DND-41 (cell line): ENCODE data around the gene BTBD2.

Source experiments
- ATAC-seq: fragments of 200-7000 bp; cut with Tn5 transposase; 3 replicates; pipeline ENCODE4 v1.9.1; 2021; ENCODE audit warnings: low read depth; ENCODE audit not compliant: insufficient read depth
- DNase-seq: peaks from one replicate; pipeline ENCODE4 v3.0.0-alpha.2; 2020
- H2AFZ ChIP-seq: 2 replicates; pipeline ENCODE4 v1.6.0; 2012; ENCODE audit warnings: low read depth, low read length
- H3K27ac ChIP-seq: 2 replicates; pipeline ENCODE4 v1.5.1; 2012; ENCODE audit warnings: low read length, inconsistent platforms
- H3K27me3 ChIP-seq: fragments of 200-600 bp; sonication (generic); 2 replicates; pipeline ENCODE4 v1.6.0; 2012; ENCODE audit warnings: low read length, mild to moderate bottlenecking, inconsistent platforms; ENCODE audit not compliant: insufficient read depth, poor library complexity
- H3K36me3 ChIP-seq: 2 replicates; pipeline ENCODE4 v1.5.1; 2012; ENCODE audit warnings: low read length, inconsistent platforms; ENCODE audit not compliant: insufficient read depth
- H3K4me1 ChIP-seq: 2 replicates; pipeline ENCODE4 v1.5.1; 2012; ENCODE audit warnings: mild to moderate bottlenecking, low read length; ENCODE audit not compliant: insufficient read depth
- H3K4me2 ChIP-seq: 2 replicates; pipeline ENCODE4 v1.6.0; 2012; ENCODE audit warnings: mild to moderate bottlenecking, moderate library complexity, low read length, inconsistent platforms; ENCODE audit not compliant: insufficient read depth
- H3K4me3 ChIP-seq, 2 experiments: fragments of 200-600 bp in 1 of 2; shearing (Covaris generic) in 1 of 2; 2 replicates each; pipeline ENCODE4 v1.5.1; 2012 to 2016; ENCODE audit warnings: inconsistent platforms in 2 of 2, low read length in 2 of 2, mild to moderate bottlenecking in 2 of 2, low read depth in 1 of 2, moderate library complexity in 1 of 2
- H3K79me2 ChIP-seq: 2 replicates; pipeline ENCODE4 v1.6.0; 2012; ENCODE audit warnings: low read length, inconsistent platforms; ENCODE audit not compliant: insufficient read depth
- H3K9ac ChIP-seq: 2 replicates; pipeline ENCODE4 v1.6.0; 2012; ENCODE audit warnings: low read depth, mild to moderate bottlenecking, inconsistent platforms, low read length, moderate library complexity
- H3K9me3 ChIP-seq: 2 replicates; pipeline ENCODE4 v1.5.1; 2012; ENCODE audit warnings: low read length, moderate library complexity, mild to moderate bottlenecking, inconsistent platforms; ENCODE audit not compliant: insufficient read depth, severe bottlenecking
- H4K20me1 ChIP-seq: 2 replicates; pipeline ENCODE4 v1.6.0; 2012; ENCODE audit warnings: low read length; ENCODE audit not compliant: insufficient read depth
- EZH2 ChIP-seq: IDR thresholded peaks from 3 replicates; pipeline ENCODE4 v1.6.1; 2012; ENCODE audit warnings: borderline replicate concordance, low read depth, mild to moderate bottlenecking, moderate library complexity, low read length, inconsistent platforms; ENCODE audit not compliant: severe bottlenecking
- TF ChIP-seq, protein P1 (sequence below): IDR thresholded peaks from 2 replicates; pipeline ENCODE4 v1.5.1; 2012; ENCODE audit warnings: borderline replicate concordance, low read length, moderate library complexity, mild to moderate bottlenecking; ENCODE audit not compliant: poor library complexity, severe bottlenecking; ENCODE audit errors: extremely low read depth

The BTBD2 gene

DNA sequence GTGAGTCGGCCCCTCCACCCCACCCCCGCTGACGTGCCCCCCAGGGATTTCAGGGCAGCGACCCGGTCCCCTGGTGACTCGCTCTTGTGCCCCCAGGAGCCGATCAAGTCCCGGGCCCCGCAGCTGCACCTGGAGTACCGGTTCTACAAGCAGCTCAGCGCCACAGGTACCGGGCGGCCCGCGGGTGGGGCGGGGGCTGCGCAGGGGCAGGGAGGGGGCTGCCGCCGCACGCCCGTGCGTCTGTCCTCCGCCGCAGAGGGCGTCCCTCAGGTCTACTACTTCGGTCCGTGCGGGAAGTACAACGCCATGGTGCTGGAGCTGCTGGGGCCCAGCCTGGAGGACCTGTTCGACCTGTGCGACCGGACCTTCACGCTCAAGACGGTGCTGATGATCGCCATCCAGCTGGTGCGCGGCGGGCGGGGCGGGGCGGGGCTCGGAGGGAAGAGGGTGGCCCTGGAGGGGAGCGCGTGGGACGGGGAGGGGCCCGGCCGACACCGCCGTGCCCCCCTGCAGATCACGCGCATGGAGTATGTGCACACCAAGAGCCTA, 37.1 kb downstream of the BTBD2 start:
- Histone ChIP-seq H3K27ac (no peak overlapping the region), H4K20me1 (peaks cover 38% of the 10 kb centered on the region), H3K9me3 (no peaks in the 10 kb centered on the region), H3K9ac (no peak overlapping the region), H2AFZ (no peak overlapping the region), H3K4me1 (no peaks in the 10 kb centered on the region), H3K4me2 (no peak overlapping the region), H3K27me3 (no peaks in the 10 kb centered on the region), H3K4me3 (no peak overlapping the region), H3K79me2 (peaks cover 43% of the 10 kb centered on the region), H3K36me3 (peaks cover 84% of the 10 kb centered on the region)
- ATAC-seq (no peak), DNase-seq (no peak)
- TF ChIP-seq EZH2, result no peak
- TF ChIP-seq, protein P1, sequence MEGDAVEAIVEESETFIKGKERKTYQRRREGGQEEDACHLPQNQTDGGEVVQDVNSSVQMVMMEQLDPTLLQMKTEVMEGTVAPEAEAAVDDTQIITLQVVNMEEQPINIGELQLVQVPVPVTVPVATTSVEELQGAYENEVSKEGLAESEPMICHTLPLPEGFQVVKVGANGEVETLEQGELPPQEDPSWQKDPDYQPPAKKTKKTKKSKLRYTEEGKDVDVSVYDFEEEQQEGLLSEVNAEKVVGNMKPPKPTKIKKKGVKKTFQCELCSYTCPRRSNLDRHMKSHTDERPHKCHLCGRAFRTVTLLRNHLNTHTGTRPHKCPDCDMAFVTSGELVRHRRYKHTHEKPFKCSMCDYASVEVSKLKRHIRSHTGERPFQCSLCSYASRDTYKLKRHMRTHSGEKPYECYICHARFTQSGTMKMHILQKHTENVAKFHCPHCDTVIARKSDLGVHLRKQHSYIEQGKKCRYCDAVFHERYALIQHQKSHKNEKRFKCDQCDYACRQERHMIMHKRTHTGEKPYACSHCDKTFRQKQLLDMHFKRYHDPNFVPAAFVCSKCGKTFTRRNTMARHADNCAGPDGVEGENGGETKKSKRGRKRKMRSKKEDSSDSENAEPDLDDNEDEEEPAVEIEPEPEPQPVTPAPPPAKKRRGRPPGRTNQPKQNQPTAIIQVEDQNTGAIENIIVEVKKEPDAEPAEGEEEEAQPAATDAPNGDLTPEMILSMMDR, result no peak

DNA sequence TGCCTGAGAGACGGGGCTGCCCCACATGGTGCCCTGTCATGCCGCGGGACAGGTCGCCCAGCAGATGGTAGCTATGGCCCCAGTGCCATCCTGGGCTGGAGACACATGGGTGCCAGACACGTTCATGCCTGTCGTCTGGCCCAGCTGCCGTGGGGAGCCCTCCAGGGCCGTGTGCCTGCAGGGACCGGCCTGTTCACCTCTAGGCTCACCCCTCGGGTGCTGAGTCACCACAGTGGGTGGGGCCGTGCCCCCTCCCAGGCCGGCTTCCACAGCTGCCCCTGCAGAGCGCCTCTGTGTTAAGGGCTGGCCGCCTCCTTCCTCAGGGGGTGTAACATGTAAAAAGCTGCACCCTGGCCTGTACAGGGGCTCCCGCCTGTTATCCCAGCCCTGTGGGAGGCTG, 38.4 kb downstream of the BTBD2 start:
- no peak overlapping the region for H2AFZ ChIP-seq
- ATAC-seq (no peak), DNase-seq (no peak)
- H3K4me3 ChIP-seq, result no peak overlapping the region
- H3K4me1 ChIP-seq, result no peaks in the 10 kb centered on the region
- no peaks in the 10 kb centered on the region for H3K9me3 ChIP-seq
- peaks cover 77% of the 10 kb centered on the region for H3K36me3 ChIP-seq
- no peak overlapping the region for H3K9ac ChIP-seq
- no peaks in the 10 kb centered on the region for H3K27me3 ChIP-seq
- TF ChIP-seq, protein P1, result no peak
- no peak for TF ChIP-seq EZH2
- peaks cover 41% of the 10 kb centered on the region for H4K20me1 ChIP-seq
- H3K4me2 ChIP-seq, result no peak overlapping the region
- H3K27ac ChIP-seq, result 0 out of 2 replicates have a peak overlapping the region, but pooled peaks have one; percentile 36
- peaks cover 53% of the 10 kb centered on the region for H3K79me2 ChIP-seq

DNA sequence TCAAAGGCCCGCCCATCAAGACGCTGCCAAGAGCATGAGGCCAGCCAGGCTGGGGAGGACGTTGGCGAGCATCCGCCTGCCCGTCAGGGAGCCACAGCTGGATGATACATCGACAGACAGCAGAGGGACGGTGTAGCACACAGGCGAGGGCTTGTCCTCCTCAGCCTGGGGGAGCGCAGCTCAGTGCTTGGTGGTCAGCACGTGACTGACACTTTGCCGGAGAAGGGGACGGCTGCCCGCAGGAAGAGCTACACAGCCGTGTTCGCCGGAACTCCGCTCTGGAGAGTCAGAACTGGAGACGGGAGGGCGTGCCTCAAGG, 40.4 kb downstream of the BTBD2 start:
- Histone ChIP-seq H2AFZ (no peak overlapping the region), H3K4me1 (no peaks in the 10 kb centered on the region), H4K20me1 (peaks cover 57% of the 10 kb centered on the region), H3K27ac (no peak overlapping the region), H3K79me2 (peaks cover 71% of the 10 kb centered on the region), H3K27me3 (no peaks in the 10 kb centered on the region), H3K9me3 (no peaks in the 10 kb centered on the region), H3K36me3 (peaks cover 78% of the 10 kb centered on the region), H3K4me2 (no peak overlapping the region), H3K4me3 (no peak overlapping the region), H3K9ac (no peak overlapping the region)
- no peak for TF ChIP-seq EZH2
- TF ChIP-seq, protein P1, result no peak
- DNase-seq, result no peak
- no peak for ATAC-seq
